Measurements from ENCODE around the gene TRIM16.
"Not testable (repeated sequence)": the region's sequence is repeated elsewhere in the genome, so short reads cannot be mapped to it uniquely, and the experiment has no call there.

Gene TRIM16

DNA sequence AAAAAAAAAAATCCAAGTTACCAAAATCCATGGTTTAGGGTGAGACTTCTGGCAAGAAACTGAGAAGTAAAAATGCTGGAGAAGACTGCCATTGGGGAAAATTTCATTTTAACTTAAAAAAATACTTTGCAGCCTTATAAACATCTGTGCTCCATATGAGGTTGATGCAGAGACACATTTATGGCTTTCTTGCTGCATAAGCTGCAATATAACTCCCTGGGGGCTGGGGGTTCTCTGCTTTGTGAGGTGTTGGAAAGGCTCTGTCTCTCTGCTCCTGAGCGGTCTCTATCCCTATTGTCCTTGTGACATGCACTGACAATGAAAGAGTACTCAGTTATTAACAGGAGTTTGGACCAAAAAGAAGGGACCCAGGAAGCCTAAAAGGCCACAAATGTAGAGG lies 71.0 kb downstream of the TRIM16 start:
- not testable (repeated sequence) for DNase-seq

- not testable (repeated sequence) for DNase-seq
These were observed 91.2 kb downstream of the TRIM16 start for GRCh38 chr17:15592960-15593359.

DNA sequence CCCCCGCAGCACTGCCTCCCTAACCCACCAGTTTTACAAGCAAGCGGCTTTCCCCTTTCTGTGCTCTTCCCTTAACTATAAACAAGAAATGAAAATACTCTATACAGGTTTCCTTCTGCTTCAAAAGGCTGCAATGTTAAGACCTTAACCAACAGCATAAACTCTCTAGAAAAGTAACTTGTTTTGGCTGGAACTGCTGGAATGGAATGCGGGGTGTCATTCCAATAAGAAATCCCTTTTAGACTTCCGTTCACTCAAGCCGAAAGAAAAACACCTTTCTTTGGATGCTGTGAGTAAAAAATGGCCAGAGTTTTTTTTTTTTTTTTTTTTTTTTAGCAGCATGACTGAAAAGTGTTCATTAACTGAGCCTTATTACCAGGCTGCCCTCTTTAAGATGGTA lies 92.1 kb downstream of the TRIM16 start:
- DNase-seq = not testable (repeated sequence)

DNA sequence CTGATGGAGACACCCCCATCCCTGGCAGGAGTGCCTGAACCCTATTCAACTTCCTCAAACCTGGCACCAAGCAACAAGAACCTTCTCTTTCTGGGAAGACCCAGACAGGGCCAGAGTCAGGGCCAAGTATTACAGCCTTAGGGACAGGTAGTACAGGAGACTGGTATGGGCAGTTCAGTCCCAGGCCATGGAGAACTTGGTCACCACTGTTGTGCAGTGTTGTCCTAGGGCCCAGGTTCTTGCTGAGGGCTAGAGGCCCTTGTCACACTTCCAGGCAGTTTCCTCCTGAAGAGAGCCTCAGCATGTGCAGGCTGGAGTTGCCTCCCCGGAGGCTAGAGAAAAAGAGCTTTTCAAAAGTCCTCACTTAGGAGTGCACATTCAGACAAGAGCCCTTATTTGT lies 93.3 kb downstream of the TRIM16 start:
- not testable (repeated sequence) for DNase-seq

DNA sequence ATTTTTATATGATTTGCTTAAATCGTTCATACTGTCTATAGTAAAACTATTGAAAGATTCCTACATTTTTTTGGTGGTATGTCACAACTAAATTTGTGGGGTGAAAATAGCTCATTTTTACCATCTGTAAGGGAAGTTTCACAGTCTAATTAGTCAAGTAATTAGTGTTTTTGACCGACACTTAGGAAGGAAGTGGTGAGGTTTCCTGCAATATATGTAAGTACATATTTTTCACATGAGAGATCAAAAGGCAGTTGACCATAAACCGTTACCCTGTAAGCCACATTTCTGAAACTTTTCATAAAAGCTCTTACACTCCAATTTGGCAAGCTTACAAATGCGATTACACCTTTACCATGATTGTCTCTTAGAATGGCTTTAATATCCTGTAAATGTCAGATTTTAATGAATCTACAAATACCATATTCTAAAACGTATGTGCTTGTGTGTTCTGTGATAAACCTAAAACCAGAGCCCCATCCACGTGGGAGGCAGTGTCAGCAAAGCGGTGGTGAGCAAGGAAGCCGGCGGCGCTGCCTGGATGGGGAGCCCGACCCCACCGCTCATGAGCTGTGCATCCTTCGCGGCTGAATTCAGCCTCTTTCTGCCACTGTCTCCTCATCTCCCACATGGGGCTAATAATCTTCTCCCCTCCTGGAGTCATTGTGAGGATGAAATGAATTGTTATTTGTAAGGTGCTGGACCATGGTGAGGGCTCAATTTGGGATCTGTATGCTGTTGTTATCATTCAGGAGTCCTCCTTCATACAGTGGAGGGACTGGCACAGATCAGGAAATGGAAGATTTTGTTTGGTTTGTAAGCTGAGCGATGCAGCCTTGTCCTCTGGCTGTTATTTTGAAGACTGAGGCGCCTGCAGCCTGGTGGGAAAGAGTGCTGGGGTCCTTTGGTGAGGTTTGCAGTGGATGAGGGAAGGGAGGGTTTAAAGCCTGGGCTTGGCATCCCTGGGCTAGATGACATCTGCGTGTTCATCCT lies 94.3 kb downstream of the TRIM16 start:
- not testable (repeated sequence) for DNase-seq

GRCh38 chr17:15588017-15588416 lies 96.1 kb downstream of the TRIM16 start:
- DNase-seq = peak; percentile 36

- not testable (repeated sequence) for DNase-seq
These were observed 100.8 kb downstream of the TRIM16 start for GRCh38 chr17:15583313-15583712.

- DNase-seq = not testable (repeated sequence)
These were observed 102.6 kb downstream of the TRIM16 start for GRCh38 chr17:15581462-15581861.
